Central memory CD8-positive, alpha-beta T cell (primary cell): ENCODE results near the gene CCDC60.

Experiments used
- ATAC-seq: fragments of 150-1000 bp; cut with Tn5 transposase; replicated peaks from 2 replicates; pipeline ENCODE4 v1.10.0; 2022; ENCODE audit warnings: mild to moderate bottlenecking, moderate FRiP score, moderate number of reproducible peaks; ENCODE audit not compliant: poor library complexity, severe bottlenecking; ENCODE audit errors: extremely low read depth
- DNase-seq, 2 donors: peaks; one replicate each; pipeline ENCODE4 v3.0.0; 2021; ENCODE audit warnings: low spot score in 2 of 2
- H3K27ac Mint-ChIP-seq: one replicate; pipeline ENCODE4 v1.8.0; 2022; ENCODE audit warnings: low read depth, mild to moderate bottlenecking, moderate library complexity, mixed read lengths
- H3K27me3 Mint-ChIP-seq: one replicate; pipeline ENCODE4 v1.8.0; 2022; ENCODE audit warnings: mixed read lengths
- H3K36me3 Mint-ChIP-seq: one replicate; pipeline ENCODE4 v1.8.0; 2022; ENCODE audit warnings: mild to moderate bottlenecking, moderate library complexity, mixed read lengths; ENCODE audit not compliant: insufficient read depth
- H3K4me1 Mint-ChIP-seq: one replicate; pipeline ENCODE4 v1.8.0; 2022; ENCODE audit warnings: mixed read lengths
- H3K4me3 Mint-ChIP-seq: one replicate; pipeline ENCODE4 v1.8.0; 2022; ENCODE audit warnings: mild to moderate bottlenecking, moderate library complexity, mixed read lengths
- H3K9me3 Mint-ChIP-seq: one replicate; pipeline ENCODE4 v1.8.0; 2022; ENCODE audit warnings: mixed read lengths

Gene CCDC60

GRCh38 chr12:119544765-119545625 is 210.5 kb downstream of the CCDC60 start:
- no peak overlapping the region for H3K4me3 Mint-ChIP-seq
- peak; percentile 17 to 31 for DNase-seq
- no peak overlapping the region for H3K27ac Mint-ChIP-seq
- peaks cover 60% of the 10 kb centered on the region for H3K27me3 Mint-ChIP-seq
- H3K36me3 Mint-ChIP-seq: no peaks in the 10 kb centered on the region
- no peaks in the 10 kb centered on the region for H3K9me3 Mint-ChIP-seq
- no peak for ATAC-seq
- no peaks in the 10 kb centered on the region for H3K4me1 Mint-ChIP-seq

DNA sequence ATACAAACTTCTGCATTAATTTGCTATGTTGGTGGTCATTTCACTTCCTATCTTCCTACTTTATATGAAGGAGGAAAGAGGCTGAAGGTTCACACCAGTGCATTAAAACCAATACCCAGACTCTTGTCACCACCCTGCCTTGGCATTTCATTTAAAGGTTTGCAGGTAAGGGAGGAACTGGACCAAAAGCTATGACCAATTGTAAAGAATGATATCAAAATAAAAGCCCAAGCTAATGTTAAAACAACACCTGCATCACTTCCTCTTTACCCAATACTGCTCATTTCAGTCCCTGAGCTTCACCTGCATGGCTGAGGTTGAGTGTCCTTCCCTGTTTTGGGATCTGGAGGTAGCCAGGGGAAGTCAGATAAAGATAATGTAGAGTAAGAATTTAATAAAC is 211.8 kb downstream of the CCDC60 start:
- Mint-ChIP-seq H3K4me3 (no peak overlapping the region), H3K27me3 (peaks cover 70% of the 10 kb centered on the region), H3K27ac (no peak overlapping the region), H3K4me1 (no peaks in the 10 kb centered on the region), H3K9me3 (no peaks in the 10 kb centered on the region), H3K36me3 (no peaks in the 10 kb centered on the region)
- no peak for DNase-seq
- no peak for ATAC-seq

- no peaks in the 10 kb centered on the region for H3K36me3 Mint-ChIP-seq
- H3K27me3 Mint-ChIP-seq: peaks cover 73% of the 10 kb centered on the region
- H3K9me3 Mint-ChIP-seq: no peaks in the 10 kb centered on the region
- H3K4me3 Mint-ChIP-seq: no peak overlapping the region
- no peak for ATAC-seq
- H3K4me1 Mint-ChIP-seq: no peaks in the 10 kb centered on the region
- DNase-seq: no peak
- no peak overlapping the region for H3K27ac Mint-ChIP-seq
These were observed 212.5 kb downstream of the CCDC60 start for GRCh38 chr12:119547001-119547400.

GRCh38 chr12:119556854-119557253 is 222.3 kb downstream of the CCDC60 start:
- H3K9me3 Mint-ChIP-seq: no peaks in the 10 kb centered on the region
- no peak overlapping the region for H3K4me3 Mint-ChIP-seq
- peaks cover 45% of the 10 kb centered on the region for H3K27me3 Mint-ChIP-seq
- ATAC-seq (no peak), DNase-seq (no peak)
- H3K4me1 Mint-ChIP-seq: no peaks in the 10 kb centered on the region
- no peak overlapping the region for H3K27ac Mint-ChIP-seq
- no peaks in the 10 kb centered on the region for H3K36me3 Mint-ChIP-seq

DNA sequence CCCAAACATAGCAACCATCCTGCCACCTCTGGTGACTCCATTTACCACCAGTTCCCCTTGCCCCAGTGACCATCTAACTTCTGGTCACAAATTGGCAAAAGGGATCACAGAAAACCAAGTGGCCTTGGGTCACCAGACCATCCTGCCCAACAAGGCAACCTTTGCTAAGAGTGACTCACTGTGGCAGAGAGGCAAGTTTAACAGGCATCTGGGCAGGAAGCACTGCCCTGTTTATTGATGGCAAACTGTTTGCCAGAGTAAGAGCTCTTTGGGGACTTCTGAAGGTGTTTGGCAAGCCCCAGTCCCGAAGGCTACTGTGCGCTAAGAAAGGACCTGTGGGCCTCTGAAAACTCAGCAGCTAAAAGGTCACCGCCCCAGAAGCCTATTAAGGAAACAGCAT is 230.9 kb downstream of the CCDC60 start:
- ATAC-seq (no peak), DNase-seq (no peak)
- H3K4me3 Mint-ChIP-seq: no peak overlapping the region
- no peak overlapping the region for H3K27ac Mint-ChIP-seq
- H3K9me3 Mint-ChIP-seq: no peaks in the 10 kb centered on the region
- H3K36me3 Mint-ChIP-seq: peaks cover 2% of the 10 kb centered on the region
- no peaks in the 10 kb centered on the region for H3K4me1 Mint-ChIP-seq
- H3K27me3 Mint-ChIP-seq: peaks cover 38% of the 10 kb centered on the region

GRCh38 chr12:119570771-119571170 is 236.2 kb downstream of the CCDC60 start:
- Mint-ChIP-seq H3K27me3 (peaks cover 31% of the 10 kb centered on the region), H3K4me1 (no peaks in the 10 kb centered on the region)

GRCh38 chr12:119573086-119573485 is 238.6 kb downstream of the CCDC60 start:
- Mint-ChIP-seq H3K27ac (no peak overlapping the region), H3K4me3 (no peak overlapping the region), H3K27me3 (peaks cover 37% of the 10 kb centered on the region), H3K36me3 (no peaks in the 10 kb centered on the region), H3K4me1 (no peaks in the 10 kb centered on the region), H3K9me3 (no peaks in the 10 kb centered on the region)
- ATAC-seq (no peak), DNase-seq (no peak)

More at GRCh38 chr12:119570771-119571170, 236.2 kb downstream of the CCDC60 start:
- no peak for DNase-seq
- no peak overlapping the region for H3K27ac Mint-ChIP-seq
- no peaks in the 10 kb centered on the region for H3K36me3 Mint-ChIP-seq
- no peak overlapping the region for H3K4me3 Mint-ChIP-seq
- H3K9me3 Mint-ChIP-seq: no peaks in the 10 kb centered on the region
- ATAC-seq: no peak

- ATAC-seq (no peak), DNase-seq (no peak)
- Mint-ChIP-seq H3K27me3 (peaks cover 37% of the 10 kb centered on the region), H3K4me1 (no peaks in the 10 kb centered on the region), H3K4me3 (no peak overlapping the region), H3K36me3 (no peaks in the 10 kb centered on the region), H3K27ac (no peak overlapping the region), H3K9me3 (no peaks in the 10 kb centered on the region)
These were observed 239.7 kb downstream of the CCDC60 start for GRCh38 chr12:119574255-119574654.

DNA sequence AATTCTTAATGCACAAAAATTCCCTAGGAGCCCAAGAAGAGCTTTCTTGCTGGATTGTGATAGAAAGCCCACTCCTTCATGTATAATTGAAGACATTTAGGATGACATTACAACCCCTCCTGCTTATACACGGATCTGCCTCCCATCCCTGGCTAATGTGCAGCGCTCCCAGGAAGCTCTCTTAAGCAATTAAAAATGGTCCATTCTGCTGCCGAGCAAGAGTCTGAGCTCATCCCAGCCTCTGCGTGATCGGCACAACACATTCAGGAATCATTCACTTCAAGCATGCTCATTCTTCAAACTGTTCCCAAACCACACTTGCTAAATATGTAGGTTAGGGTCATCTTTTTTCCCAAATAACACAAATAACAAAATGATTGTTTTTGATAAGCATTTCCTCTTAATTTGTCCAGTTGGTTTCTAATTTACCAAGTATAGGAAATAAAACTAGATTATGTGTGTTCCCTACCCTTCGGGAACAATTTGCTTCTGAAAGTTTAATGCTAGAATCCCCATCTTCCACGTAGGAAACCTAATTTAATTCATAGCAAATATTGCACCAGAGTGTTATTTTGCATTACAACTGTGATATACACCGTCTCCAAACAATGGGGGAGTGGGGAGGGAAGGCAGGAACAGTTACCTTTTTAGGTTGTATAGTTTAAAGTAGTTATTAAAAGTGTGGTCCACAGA is 241.7 kb downstream of the CCDC60 start:
- Mint-ChIP-seq H3K4me1 (no peaks in the 10 kb centered on the region), H3K4me3 (no peak overlapping the region), H3K27ac (no peak overlapping the region), H3K36me3 (no peaks in the 10 kb centered on the region), H3K27me3 (peaks cover 28% of the 10 kb centered on the region), H3K9me3 (no peaks in the 10 kb centered on the region)
- DNase-seq (no peak), ATAC-seq (no peak)

DNA sequence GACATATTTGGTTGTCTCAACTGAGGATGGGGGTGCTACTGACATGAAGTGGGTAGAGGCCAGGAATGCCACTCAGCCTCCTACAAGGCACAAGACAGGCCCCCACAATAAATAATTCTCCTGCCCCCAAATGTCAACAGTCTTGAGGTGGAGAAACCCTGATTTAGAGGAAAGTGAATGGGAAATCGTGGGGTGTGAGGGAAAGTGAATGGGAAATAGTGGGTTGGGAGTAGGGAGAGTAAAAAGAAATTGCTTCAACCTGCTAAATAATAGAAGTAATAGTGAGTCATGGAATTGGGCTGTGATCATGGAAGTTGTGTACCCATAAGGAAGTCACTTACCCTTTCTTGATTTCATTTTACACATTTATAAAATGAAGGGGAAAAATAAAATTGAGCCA is 242.4 kb downstream of the CCDC60 start:
- Mint-ChIP-seq H3K27ac (no peak overlapping the region), H3K27me3 (peaks cover 28% of the 10 kb centered on the region), H3K9me3 (no peaks in the 10 kb centered on the region), H3K36me3 (no peaks in the 10 kb centered on the region), H3K4me1 (no peaks in the 10 kb centered on the region), H3K4me3 (no peak overlapping the region)
- DNase-seq (no peak), ATAC-seq (no peak)

DNA sequence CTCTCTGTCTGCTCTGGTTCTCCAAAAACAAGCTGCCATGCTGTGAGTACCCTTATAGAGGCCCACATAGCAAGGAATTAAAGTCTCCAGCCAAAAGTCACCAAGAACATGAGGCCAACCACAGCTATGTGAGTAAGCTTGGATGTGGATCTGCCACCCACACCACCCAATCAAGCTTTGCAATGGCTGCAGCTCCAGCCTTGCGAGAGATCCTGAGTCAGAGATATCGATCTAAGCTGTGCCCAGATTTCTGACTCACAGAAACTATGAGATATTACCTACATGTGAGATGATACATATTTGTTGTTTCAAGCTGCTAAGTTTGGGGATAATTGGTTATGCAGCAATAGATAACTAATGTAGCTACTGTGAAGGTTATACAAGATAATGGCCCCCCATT is 243.6 kb downstream of the CCDC60 start:
- no peak overlapping the region for H3K27ac Mint-ChIP-seq
- H3K9me3 Mint-ChIP-seq: no peaks in the 10 kb centered on the region
- DNase-seq: no peak
- no peak overlapping the region for H3K4me3 Mint-ChIP-seq
- H3K36me3 Mint-ChIP-seq: no peaks in the 10 kb centered on the region
- no peaks in the 10 kb centered on the region for H3K4me1 Mint-ChIP-seq
- no peak for ATAC-seq
- H3K27me3 Mint-ChIP-seq: peaks cover 28% of the 10 kb centered on the region

- H3K9me3 Mint-ChIP-seq: no peaks in the 10 kb centered on the region
- H3K4me3 Mint-ChIP-seq: no peak overlapping the region
- ATAC-seq (no peak), DNase-seq (no peak)
- no peaks in the 10 kb centered on the region for H3K36me3 Mint-ChIP-seq
- H3K27me3 Mint-ChIP-seq: peaks cover 82% of the 10 kb centered on the region
- peaks cover 3% of the 10 kb centered on the region for H3K4me1 Mint-ChIP-seq
- H3K27ac Mint-ChIP-seq: no peak overlapping the region
These were observed 254.6 kb downstream of the CCDC60 start for GRCh38 chr12:119589097-119589496.

- ATAC-seq (no peak), DNase-seq (no peak)
- Mint-ChIP-seq H3K36me3 (no peaks in the 10 kb centered on the region), H3K9me3 (no peaks in the 10 kb centered on the region), H3K27ac (no peak overlapping the region), H3K4me1 (peaks cover 8% of the 10 kb centered on the region), H3K27me3 (peaks cover 82% of the 10 kb centered on the region), H3K4me3 (no peak overlapping the region)
These were observed 255.1 kb downstream of the CCDC60 start for GRCh38 chr12:119589634-119590033.
